GM12864 (cell line): ENCODE results near the gene ACAP2.

ENCODE experiments used
- DNase-seq: peaks from one replicate; pipeline ENCODE4 v3.0.0-alpha.2; 2011; ENCODE audit warnings: low read depth
- H3K4me3 ChIP-seq: 2 replicates; pipeline ENCODE4 v1.5.1; 2011; ENCODE audit warnings: mild to moderate bottlenecking, low read depth, low read length, control low read depth
- CTCF ChIP-seq: IDR thresholded peaks from 2 replicates; pipeline ENCODE4 v1.5.1; 2011; ENCODE audit warnings: low read depth, mild to moderate bottlenecking, moderate library complexity, low read length, control low read depth, inconsistent platforms; ENCODE audit errors: missing control alignments

The ACAP2 gene

GRCh38 chr3:195226900-195227447 lies 215.8 kb downstream of the ACAP2 start:
- H3K4me3 ChIP-seq, result no peak overlapping the region
- DNase-seq, result no peak
- TF ChIP-seq CTCF, result peak; percentile 19

GRCh38 chr3:195226445-195226844 lies 216.4 kb downstream of the ACAP2 start:
- TF ChIP-seq CTCF, result no peak
- H3K4me3 ChIP-seq, result no peak overlapping the region
- DNase-seq, result no peak

- H3K4me3 ChIP-seq, result no peak overlapping the region
- no peak for DNase-seq
- no peak for TF ChIP-seq CTCF
These were observed 217.7 kb downstream of the ACAP2 start for GRCh38 chr3:195224980-195225580.
